ENCODE measurements around the gene ZNF770.
A peak's percentile ranks its signal among the peaks of the same experiment; 100 is the strongest.
"Not testable (repeated sequence)": the region's sequence is repeated elsewhere in the genome, so short reads cannot be mapped to it uniquely, and the experiment has no call there.

Gene ZNF770

DNA sequence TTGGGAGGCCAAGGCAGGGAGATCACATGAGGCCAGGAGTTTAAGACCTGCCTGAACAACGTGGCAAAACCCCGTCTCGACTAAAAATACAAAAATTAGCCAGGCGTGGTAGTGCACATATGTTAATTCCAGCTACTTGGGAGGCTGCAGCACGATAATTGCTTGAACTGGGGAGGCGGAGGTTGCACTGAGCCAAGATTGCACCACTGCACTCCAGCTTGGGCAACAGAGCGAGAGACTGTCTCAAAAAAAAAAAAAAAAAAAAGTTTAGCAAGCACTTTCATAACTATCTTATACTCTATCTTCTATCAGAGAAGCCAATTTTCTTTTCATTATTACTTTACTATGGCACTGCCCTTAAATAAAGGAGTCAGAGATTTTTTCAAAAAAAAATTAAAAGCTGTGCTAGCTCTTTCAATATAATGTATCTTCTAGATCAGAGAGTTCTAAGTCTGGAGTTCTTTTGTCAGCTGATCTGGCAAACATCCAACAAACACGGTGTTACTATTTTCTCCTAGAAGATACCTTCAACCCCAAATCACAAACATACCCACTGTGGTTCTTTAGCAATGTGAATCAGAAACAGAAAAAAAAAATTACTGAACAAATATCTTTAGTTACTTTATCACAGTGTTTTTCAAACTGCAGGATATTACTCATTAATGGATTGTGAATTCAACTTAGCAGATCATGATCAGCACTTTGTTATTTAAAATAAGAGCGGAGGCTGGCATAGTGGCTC lies 3.0 kb downstream of the ZNF770 start:
- TF ChIP-seq, protein P1, sequence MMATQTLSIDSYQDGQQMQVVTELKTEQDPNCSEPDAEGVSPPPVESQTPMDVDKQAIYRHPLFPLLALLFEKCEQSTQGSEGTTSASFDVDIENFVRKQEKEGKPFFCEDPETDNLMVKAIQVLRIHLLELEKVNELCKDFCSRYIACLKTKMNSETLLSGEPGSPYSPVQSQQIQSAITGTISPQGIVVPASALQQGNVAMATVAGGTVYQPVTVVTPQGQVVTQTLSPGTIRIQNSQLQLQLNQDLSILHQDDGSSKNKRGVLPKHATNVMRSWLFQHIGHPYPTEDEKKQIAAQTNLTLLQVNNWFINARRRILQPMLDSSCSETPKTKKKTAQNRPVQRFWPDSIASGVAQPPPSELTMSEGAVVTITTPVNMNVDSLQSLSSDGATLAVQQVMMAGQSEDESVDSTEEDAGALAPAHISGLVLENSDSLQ (IDR thresholded peaks at IDR 0.05), result no peak
- no peak for TF ChIP-seq ELF4 (IDR thresholded peaks at IDR 0.05)
- TF ChIP-seq ZNF384 (IDR thresholded peaks at IDR 0.05), result no peak
- no peak for TF ChIP-seq FOXA1 (IDR thresholded peaks at IDR 0.05)
- TF ChIP-seq CTBP1 (IDR thresholded peaks at IDR 0.05; ENCODE audit: borderline replicate concordance), result no peak
- TF ChIP-seq TARDBP (IDR thresholded peaks at IDR 0.05), result no peak
- TF ChIP-seq FOXK2 (IDR thresholded peaks at IDR 0.05), result no peak
- no peak for TF ChIP-seq SUZ12 (IDR thresholded peaks at IDR 0.05)
- TF ChIP-seq HDGF (IDR thresholded peaks at IDR 0.05; ENCODE audit: borderline replicate concordance), result no peak
- no peak for TF ChIP-seq ARNT (IDR thresholded peaks at IDR 0.05)
- TF ChIP-seq BHLHE40 (IDR thresholded peaks at IDR 0.05; ENCODE audit: borderline replicate concordance), result no peak
- TF ChIP-seq SP1 (IDR thresholded peaks at IDR 0.05), result no peak
- no peak for TF ChIP-seq FOXM1 (IDR thresholded peaks at IDR 0.05; ENCODE audit: borderline replicate concordance)
- no peak for TF ChIP-seq L3MBTL2 (conservative IDR thresholded peaks at IDR 0.05)
- DNase-seq (ENCODE audit: extremely low spot score), result no peak
- POLR2A ChIA-PET, result interaction anchor here (0.6 to 2.3 kb wide), 2 partner anchors 16 to 1434 kb away, joined by 3 to 12 read pairs; partner anchors contain the start of gene AQR
- CTCF ChIA-PET, result interaction anchor here (0.7 kb wide), 1 partner anchor 262 kb away, joined by 3 read pairs; no protein-coding TSS in a partner anchor

DNA sequence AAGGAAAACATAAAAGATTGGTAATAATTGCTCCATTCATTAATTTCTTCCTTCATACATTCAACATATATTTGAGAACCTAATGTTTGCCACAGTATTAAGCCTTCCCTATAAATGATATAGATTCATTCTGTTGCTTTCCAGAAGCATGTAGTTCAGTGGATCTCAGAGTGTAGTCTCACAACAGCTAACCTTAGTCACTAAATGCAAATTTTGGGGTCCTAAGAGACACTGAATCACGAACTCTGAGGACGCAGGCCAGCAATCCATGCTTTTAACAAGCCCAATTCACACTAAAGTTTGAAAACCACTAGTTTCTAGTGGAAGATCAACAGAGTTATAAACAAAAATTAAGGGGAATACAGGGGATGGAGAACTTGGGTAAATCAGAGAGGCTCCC lies 11.3 kb downstream of the ZNF770 start:
- DNase-seq (ENCODE audit: extremely low spot score), result no peak
- TF ChIP-seq LEF1 (IDR thresholded peaks at IDR 0.05; ENCODE audit: borderline replicate concordance) (no peak), ARNT (IDR thresholded peaks at IDR 0.05) (no peak), FOXK2 (IDR thresholded peaks at IDR 0.05) (no peak), ZNF384 (IDR thresholded peaks at IDR 0.05) (no peak), L3MBTL2 (conservative IDR thresholded peaks at IDR 0.05) (no peak), FOXA1 (IDR thresholded peaks at IDR 0.05) (no peak), CTBP1 (IDR thresholded peaks at IDR 0.05; ENCODE audit: borderline replicate concordance) (no peak), FOXM1 (IDR thresholded peaks at IDR 0.05; ENCODE audit: borderline replicate concordance) (no peak), BHLHE40 (IDR thresholded peaks at IDR 0.05; ENCODE audit: borderline replicate concordance) (no peak), HDGF (IDR thresholded peaks at IDR 0.05; ENCODE audit: borderline replicate concordance) (no peak), TARDBP (IDR thresholded peaks at IDR 0.05) (no peak), SUZ12 (IDR thresholded peaks at IDR 0.05) (no peak), SP1 (IDR thresholded peaks at IDR 0.05) (no peak), NFRKB (IDR thresholded peaks at IDR 0.05) (no peak), ELF4 (IDR thresholded peaks at IDR 0.05) (no peak)
- TF ChIP-seq, protein P1 (IDR thresholded peaks at IDR 0.05), result no peak
- CTCF ChIA-PET, result no interaction called here
- POLR2A ChIA-PET, result interaction anchor here (1.5 kb wide), 1 partner anchor 11 kb away, joined by 8 read pairs; the partner anchor contains the start of gene ZNF770

DNA sequence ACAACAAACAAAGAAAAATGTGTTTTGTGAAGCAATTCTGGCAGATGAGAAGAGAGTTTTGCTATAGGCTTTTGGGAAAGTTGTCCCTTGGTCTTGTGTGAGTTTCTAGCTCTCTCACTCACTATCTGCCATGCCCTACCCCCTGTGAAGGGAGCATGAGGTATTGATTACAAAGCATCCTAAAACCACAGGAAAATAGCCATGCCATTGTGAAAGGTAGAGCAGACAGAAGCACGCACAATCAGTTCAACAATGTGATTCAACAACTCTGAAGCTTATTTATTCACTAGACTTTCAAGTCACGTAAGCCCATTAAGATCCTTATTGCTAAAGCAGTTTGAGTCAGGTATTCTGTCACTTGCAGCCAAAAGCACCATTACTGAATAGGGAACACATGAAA lies 12.0 kb downstream of the ZNF770 start:
- CTCF ChIA-PET, result no interaction called here
- TF ChIP-seq BHLHE40 (IDR thresholded peaks at IDR 0.05; ENCODE audit: borderline replicate concordance), result no peak
- TF ChIP-seq SP1 (IDR thresholded peaks at IDR 0.05), result no peak
- TF ChIP-seq FOXA1 (IDR thresholded peaks at IDR 0.05), result no peak
- TF ChIP-seq ARNT (IDR thresholded peaks at IDR 0.05), result no peak
- POLR2A ChIA-PET, result interaction anchor here (1.5 kb wide), 1 partner anchor 12 kb away, joined by 8 read pairs; the partner anchor contains the start of gene ZNF770
- DNase-seq (ENCODE audit: extremely low spot score), result no peak

DNA sequence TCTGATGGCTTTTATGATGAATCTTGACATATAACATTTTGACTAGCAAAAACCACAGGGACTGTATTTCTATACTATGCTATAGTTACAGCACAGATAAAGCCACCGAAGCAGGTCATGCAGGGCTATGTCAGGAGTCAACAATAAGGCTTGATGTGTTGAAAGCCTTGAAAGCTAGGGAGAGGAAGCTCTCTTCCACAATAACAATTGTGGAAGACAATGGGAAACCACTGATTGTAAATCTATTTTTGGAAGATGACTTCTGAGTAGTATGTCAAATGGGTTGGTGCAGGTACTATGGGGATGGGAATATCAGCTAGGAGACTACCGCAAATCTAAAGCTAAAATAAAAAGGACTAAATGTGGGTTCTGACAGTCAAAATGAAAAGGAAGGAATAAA lies 14.6 kb downstream of the ZNF770 start:
- CTCF ChIA-PET, result no interaction called here
- DNase-seq (ENCODE audit: extremely low spot score), result no peak
- POLR2A ChIA-PET, result interaction anchor here (2.4 kb wide), 1 partner anchor 15 kb away, joined by 12 read pairs; the partner anchor contains the start of gene ZNF770
- TF ChIP-seq SP1 (IDR thresholded peaks at IDR 0.05) (no peak), SUZ12 (IDR thresholded peaks at IDR 0.05) (no peak), ELF4 (IDR thresholded peaks at IDR 0.05) (no peak), FOXK2 (IDR thresholded peaks at IDR 0.05) (no peak), HDGF (IDR thresholded peaks at IDR 0.05; ENCODE audit: borderline replicate concordance) (no peak), LEF1 (IDR thresholded peaks at IDR 0.05; ENCODE audit: borderline replicate concordance) (no peak), ARNT (IDR thresholded peaks at IDR 0.05) (no peak)

DNA sequence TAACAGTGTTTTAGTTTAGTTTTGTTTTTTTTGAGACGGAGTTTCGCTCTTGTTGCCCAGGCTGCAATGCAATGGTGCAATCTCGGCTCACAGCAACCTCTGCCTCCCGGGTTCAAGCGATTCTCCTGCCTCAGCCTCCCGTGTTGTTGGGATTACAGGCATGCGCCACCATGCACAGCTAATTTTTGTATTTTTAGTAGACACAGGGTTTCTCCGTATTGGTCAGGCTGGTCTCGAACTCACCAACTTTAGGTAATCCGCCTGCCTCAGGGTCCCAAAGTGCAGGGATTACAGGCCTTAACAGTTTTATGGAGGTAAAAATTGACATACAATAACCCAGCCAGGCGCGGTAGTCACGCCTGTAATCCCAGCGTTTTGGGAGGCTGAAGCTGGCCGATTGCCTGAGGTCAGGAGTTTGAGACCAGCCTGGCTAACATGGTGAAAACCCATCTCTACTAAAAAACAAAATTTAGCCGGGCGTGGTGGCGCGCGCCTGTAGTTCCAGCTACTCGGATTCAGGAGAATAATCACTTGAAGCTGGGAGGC lies 17.9 kb downstream of the ZNF770 start:
- POLR2A ChIA-PET, result interaction anchor here (0.6 to 3.1 kb wide), 12 partner anchors 10 to 360 kb away, joined by 3 to 75 read pairs (median 5); partner anchors contain the start of gene ZNF770
- CTCF ChIA-PET, result interaction anchor here (1.0 kb wide), 1 partner anchor 10 kb away, joined by 3 read pairs; no protein-coding TSS in a partner anchor
- DNase-seq (ENCODE audit: extremely low spot score), result not testable (repeated sequence)

DNA sequence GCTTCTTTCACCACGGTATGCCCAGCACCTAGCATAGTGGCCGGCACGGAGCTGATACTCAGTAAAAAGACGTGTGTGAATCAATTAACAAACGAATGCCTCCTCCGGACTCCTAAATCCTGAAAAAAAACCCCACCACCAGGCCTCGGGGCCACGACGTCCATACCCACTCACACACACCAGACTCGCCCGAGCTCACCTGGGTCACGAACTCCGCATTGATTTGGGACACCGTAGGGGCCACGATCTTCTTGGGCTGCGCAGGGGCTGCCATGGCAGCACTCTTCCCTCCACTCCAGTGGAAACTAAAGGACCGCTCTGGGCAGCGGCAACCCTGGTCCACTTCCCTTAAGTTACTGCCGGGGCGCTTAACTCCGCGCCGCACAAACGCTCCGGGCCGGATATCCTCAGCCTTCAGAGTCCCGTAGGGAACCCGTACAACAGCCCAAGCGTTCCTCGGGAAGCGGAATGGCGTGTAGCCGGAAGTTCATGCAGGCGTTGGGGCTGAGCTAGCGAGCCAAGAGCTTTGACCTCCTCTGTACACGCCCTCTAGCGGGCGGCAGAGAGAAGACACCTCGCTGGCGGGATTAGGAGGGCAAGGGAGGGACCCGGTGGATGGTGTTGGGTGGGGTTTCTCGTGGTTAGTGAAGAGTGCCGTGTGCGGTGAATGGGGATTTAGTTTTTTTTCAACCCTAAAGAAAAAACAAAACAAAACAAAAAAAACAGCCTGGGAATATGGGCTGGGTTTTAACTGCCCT lies 18.6 kb downstream of the ZNF770 start, which contains the start of gene AQR:
TSS of gene AQR (minus strand) at position 403 of the 758 bp plus-strand sequence. CDS start at position 274, 129 bp downstream.
- TF ChIP-seq ELF4 (IDR thresholded peaks at IDR 0.05), result peak; percentile 51; the same call in 1 of the 2 replicates
- TF ChIP-seq SUZ12 (IDR thresholded peaks at IDR 0.05), result no peak
- TF ChIP-seq CTBP1 (IDR thresholded peaks at IDR 0.05; ENCODE audit: borderline replicate concordance), result peak; percentile 37; the same call in 1 of the 2 replicates
- TF ChIP-seq L3MBTL2 (conservative IDR thresholded peaks at IDR 0.05), result peak; percentile 26; the same call in 1 of the 2 replicates
- no peak for TF ChIP-seq ZNF384 (IDR thresholded peaks at IDR 0.05)
- no peak for TF ChIP-seq LEF1 (IDR thresholded peaks at IDR 0.05; ENCODE audit: borderline replicate concordance)
- ChIA-PET POLR2A (interaction anchor here (0.6 to 3.1 kb wide), 14 partner anchors 11 to 359 kb away, joined by 3 to 75 read pairs (median 5); partner anchors contain the start of gene ZNF770), CTCF (interaction anchor here (1.0 kb wide), 1 partner anchor 11 kb away, joined by 3 read pairs; no protein-coding TSS in a partner anchor)
- DNase-seq (ENCODE audit: extremely low spot score), result peak; percentile 78
